Fibroblast of lung (primary cell): Measurements from ENCODE around the gene NUP37.

ENCODE experiments used
- EZH2 ChIP-seq: IDR thresholded peaks from 2 replicates; pipeline ENCODE4 v1.5.1; 2012; ENCODE audit warnings: low read length, control low read depth, mild to moderate bottlenecking; ENCODE audit errors: missing control alignments
- TF ChIP-seq, protein P1 (sequence below), 2 donors: IDR thresholded peaks in 1 of 2; conservative IDR thresholded peaks in 1 of 2; 1 replicate in 1 of 2; 2 replicates in 1 of 2; pipeline ENCODE4 v1.5.1; 2011 to 2012; ENCODE audit warnings: low read length in 2 of 2, control low read depth in 1 of 2, inconsistent platforms in 1 of 2, low read depth in 1 of 2, mild to moderate bottlenecking in 1 of 2

DNA sequence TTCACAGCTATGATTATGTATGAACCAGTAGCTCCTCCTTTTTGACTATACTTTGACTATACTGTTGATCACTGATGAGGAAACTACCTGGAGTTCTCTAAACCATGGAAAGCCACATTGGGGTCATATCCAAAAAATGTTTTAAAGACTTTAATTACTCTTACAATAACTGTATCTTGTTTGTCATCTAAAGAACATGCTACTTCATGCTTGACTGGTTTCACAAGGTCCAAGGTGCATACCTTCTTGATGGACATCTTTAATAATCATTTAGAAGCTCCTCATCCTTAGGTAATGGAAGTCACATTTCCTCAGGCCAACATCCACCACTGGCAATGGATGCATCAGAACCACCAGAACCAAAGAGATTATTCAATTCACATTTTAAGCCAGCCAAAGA lies 88.1 kb downstream of the NUP37 start:
- TF ChIP-seq, protein P1, sequence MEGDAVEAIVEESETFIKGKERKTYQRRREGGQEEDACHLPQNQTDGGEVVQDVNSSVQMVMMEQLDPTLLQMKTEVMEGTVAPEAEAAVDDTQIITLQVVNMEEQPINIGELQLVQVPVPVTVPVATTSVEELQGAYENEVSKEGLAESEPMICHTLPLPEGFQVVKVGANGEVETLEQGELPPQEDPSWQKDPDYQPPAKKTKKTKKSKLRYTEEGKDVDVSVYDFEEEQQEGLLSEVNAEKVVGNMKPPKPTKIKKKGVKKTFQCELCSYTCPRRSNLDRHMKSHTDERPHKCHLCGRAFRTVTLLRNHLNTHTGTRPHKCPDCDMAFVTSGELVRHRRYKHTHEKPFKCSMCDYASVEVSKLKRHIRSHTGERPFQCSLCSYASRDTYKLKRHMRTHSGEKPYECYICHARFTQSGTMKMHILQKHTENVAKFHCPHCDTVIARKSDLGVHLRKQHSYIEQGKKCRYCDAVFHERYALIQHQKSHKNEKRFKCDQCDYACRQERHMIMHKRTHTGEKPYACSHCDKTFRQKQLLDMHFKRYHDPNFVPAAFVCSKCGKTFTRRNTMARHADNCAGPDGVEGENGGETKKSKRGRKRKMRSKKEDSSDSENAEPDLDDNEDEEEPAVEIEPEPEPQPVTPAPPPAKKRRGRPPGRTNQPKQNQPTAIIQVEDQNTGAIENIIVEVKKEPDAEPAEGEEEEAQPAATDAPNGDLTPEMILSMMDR (conservative IDR thresholded peaks at IDR 0.05 in 1 of 2, IDR thresholded peaks at IDR 0.05 in 1 of 2; ENCODE audit: low read depth in 1 of 2, low read length in 2 of 2) = no peak
- no peak for TF ChIP-seq EZH2
